C4-2B (cell line): Measurements from ENCODE around the gene SPATA24.
"Not testable (repeated sequence)": the region's sequence is repeated elsewhere in the genome, so short reads cannot be mapped to it uniquely, and the experiment has no call there.

ENCODE experiments used
- H3K27ac ChIP-seq: fragments of 450-650 bp; 2 replicates; pipeline ENCODE4 v1.5.1; 2017
- CTCF ChIP-seq: fragments of 450-650 bp; conservative IDR thresholded peaks from 2 replicates; pipeline ENCODE4 v1.5.1; 2017; ENCODE audit warnings: mild to moderate bottlenecking
- ZFX ChIP-seq: fragments of 450-650 bp; IDR thresholded peaks from 2 replicates; pipeline ENCODE4 v1.6.1; 2017

SPATA24 gene

GRCh38 chr5:139403787-139404483 lies at the start of gene SPATA24:
TSS of gene SPATA24 (minus strand) at chr5:139404089. CDS start at chr5:139404060, 29 bp downstream.
- no peak for TF ChIP-seq ZFX
- TF ChIP-seq CTCF = no peak
- peak within 1 kb of the TSS; percentile 72 for H3K27ac ChIP-seq

DNA sequence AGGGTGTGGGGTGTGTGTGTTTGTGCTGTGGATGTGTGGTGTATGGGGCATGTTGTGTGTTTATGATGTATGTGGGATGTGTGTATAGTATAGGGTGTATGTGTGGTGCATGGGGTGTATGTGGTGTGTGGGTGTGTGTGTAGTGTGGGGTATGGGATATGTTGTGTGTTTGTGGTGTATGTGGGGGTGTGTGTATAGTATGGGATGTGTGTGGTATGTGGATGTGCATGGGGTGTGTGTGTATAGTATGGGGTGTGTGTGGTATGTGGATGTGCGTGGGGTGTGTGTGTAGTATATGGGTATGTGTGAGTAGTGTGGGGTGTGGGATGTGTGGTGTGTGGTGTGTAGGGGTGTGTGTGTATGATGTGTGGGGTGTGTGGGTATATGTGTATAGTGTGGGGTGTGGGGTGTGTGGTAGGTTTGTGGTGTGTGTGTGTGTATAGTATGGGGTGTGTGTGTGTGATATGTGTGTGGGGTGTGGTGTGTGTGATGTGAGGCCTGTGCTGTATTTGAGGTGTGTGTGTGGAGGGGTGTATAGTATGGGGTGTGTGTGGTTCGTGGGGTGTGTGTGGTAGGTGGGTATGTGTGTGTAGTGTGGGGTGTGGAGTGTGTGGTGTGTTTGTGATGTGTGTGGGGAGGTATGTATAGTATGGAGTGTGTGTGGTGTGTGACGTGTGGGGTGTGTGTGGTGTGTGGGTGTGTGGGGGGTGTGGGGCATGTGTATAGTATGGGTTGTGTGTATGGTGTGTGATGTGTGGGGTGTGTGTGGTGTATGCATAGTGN lies 48.2 kb upstream of the SPATA24 start:
- TF ChIP-seq CTCF = no peak
- no peak for TF ChIP-seq ZFX
- no peak overlapping the region for H3K27ac ChIP-seq

DNA sequence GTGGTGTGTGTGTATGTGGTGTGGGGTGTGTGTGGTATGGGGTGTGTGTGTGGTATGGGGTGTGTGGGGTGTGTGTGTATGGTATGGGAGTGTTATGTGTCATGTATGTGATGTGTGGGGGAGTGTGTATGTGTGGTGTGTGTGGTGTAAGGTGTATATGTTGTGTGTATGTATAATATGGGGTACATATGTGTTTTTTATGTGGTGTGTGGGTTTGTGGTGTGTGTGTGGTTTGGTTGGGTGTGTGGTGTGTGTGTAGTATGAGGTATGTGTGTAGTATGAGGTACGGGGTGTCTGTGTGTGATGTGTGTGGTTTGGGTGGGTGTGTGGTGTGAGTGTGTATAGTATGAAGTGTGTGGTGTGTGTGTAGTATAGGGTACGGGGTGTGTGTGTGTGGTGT lies 47.3 kb upstream of the SPATA24 start:
- TF ChIP-seq ZFX = no peak
- TF ChIP-seq CTCF = no peak
- no peak overlapping the region for H3K27ac ChIP-seq

DNA sequence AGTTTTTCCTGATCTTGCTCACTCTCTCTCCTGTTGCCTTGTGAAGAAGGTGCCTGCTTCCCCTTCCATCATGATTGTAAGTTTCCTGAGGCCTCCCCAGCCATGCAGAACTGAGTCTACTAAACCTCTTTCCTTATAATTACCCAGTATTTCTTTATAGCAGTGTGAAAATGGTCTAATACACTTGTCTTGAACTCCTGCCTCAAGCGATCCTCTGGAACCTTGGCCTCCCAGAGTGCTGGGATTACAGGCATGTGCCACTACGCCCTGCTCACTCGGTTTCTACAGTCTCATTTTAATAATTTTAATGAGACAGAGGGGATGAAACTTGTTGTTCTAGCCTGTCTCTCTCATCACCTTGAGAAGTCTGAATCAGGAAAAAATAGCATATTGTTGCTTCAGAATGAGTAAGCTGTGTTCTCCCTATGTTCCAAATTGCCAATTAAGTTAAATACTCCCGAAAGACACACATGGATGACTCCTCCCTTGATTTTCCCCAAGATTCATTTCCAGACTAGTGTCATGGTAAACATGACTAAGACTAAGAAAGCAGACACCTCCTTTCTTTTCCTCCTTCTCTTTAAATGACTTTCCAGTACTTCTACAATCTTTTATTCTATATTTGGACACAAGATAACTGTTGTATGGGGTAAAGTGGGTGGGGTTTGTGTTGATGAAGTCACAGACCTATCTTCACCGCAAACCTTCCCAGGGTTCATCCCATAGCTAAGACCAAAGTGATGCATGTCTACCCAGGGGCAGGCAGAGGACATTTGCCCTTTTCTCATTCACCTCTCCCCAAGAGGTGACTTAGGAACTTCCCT lies 43.3 kb upstream of the SPATA24 start:
- TF ChIP-seq ZFX (no peak), CTCF (no peak)
- no peak overlapping the region for H3K27ac ChIP-seq

GRCh38 chr5:139445325-139446170 lies 41.7 kb upstream of the SPATA24 start:
- TF ChIP-seq ZFX (no peak), CTCF (no peak)
- no peak overlapping the region for H3K27ac ChIP-seq

DNA sequence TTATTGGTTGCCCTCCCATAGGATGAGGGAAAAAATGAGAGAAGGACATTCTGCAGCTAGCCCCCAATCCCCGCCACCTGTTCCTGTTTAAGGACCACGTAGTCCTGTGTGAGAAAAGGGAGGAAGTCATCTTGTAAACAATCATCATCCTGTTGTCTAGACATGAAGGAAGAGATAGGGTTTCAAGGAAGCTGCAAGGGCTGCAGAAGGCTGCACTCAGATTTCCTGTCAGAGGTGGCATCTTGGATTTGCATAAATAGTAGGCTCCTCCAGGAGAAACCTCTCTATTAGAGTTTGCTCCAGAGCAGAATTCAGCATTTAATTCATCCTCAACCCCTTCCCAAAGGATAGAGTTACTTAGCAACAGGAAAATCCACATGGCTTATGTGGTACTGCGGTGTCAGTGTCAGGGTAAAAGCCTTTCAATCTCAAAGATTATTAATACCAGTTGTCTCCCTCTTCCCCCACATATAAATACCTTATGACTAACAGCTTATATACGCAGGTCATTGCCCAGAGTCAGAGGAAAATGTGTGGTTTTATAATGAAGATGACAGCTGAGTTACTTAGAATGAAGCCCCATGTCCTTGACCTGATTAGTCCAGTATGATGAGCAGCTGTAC lies 40.1 kb upstream of the SPATA24 start:
- no peak overlapping the region for H3K27ac ChIP-seq
- TF ChIP-seq CTCF (no peak), ZFX (no peak)

DNA sequence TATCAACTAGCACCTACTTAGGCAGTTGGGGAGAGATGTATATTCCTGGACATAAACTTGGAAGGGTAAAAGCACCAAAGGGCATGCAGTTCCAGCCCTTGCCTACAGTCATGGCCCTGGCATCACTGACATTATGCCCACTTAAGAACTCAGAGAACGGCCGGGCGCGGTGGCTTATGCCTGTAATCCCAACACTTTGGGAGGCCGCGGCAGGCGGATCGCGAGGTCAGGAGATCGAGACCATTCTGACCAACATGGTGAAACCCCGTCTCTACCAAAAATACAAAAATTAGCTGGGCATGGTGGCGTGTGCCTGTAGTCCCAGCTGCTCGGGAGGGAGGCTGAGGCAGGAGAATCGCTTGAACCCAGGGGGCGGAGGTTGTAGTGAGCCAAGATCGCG lies 36.5 kb upstream of the SPATA24 start:
- not testable (repeated sequence) for H3K27ac ChIP-seq
